Measurements from ENCODE around the gene EP400. TPM values are rescaled to one million over a fixed set of nuclear protein-coding genes. Genes with fewer than 3 reads are reported as not detected.

Gene EP400
- polyA plus RNA-seq, 4 donors: 33.2 to 42.3 (median 34.3) TPM

DNA sequence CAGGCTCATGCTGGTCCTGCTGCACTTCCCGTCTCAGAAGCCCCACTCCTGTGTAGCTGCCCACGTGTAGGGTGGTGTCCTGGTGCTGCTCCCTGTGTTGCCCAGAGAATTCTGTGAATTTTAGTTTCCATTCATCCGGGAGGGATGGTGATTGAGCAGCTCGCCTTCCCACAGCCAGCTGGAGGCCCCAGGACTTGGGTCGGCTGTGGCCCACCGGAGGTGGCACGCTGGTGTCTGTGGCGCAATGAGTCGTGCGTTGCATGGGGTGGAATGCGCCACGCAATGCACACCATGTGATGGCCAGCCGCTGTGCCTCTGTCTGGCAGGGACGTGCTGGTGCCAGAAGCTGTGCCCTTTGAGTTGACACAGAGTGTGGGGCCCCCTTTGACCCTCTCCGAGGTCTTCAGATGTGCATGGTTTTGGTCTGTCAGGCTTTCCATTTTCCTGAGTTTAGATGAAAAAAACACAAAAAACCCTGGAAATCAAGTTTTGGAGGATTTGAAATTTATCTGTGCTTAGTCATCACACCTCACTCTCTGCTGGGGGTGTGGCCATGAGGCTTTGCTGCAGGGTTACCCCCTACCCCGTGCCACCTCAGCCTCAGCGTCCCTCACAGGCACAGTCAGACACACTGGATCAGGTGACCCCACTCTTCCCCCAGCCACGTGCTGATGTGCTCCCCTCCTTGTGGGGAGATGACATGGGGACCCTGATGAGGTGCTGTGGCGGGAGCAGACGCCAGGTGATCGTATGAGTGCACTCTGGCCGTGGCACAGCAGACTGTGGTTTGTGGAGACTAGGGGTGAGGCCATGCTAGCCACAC, 64.6 kb downstream of the EP400 start:
- DNase-seq (ENCODE audit: low read depth in 4 of 4, low spot score in 3 of 4): no peak

DNA sequence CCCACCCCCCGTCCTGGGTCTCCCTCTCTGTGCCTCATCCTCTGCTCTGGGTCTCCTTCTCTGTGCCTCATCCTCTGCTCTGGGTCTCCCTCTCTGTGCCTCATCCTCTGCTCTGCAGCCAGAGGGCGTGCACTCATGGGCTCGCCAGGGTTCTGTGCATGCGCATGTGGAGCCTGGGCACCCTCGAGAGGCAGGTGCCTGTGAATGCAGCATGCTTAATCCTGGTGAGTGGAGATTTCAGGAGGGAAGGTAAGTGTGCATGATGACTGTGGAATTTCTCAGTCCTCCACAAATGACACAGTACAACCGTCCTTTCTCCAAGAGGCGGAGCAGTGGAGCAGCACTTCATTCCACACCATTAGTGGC, 65.2 kb downstream of the EP400 start:
- DNase-seq (ENCODE audit: low read depth in 4 of 4, low spot score in 3 of 4): no peak

DNA sequence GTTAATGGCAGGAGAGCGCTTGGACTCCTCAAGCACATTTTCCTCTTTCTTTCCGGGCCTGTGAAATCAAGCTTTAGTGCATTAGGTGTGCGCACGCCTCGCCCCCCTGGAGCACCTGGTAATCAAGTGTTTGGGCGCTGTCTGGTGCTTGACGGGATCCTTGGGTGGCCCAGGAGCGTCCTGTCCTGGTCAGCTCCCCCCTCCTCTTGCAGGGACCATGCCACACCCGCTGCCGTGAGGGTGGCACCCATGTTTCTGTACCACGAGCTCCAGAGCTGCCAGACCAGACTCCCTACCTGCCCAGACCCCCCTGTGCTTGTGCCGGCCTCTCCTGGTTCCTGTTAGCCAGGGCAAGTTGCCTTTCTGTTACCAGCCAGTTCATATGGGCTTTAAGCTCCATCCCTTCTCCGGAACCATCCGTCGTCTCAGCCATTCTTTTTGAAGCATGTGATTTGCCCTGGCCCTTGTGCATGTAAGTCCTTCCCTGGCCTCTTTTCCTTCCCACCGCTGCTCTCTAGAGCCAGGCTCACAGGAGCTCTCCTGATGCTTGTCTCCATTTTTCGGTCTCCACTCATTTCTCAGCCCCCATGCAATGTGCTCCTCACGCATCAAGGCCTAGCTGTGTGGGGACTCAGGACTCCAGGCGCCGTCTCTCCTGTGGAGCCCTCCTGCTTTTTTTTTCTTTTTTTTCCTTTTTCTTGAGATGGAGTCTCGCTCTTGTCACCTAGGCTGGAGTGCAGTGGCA, 66.1 kb downstream of the EP400 start:
- no peak for DNase-seq (ENCODE audit: low read depth in 4 of 4, low spot score in 3 of 4)

DNA sequence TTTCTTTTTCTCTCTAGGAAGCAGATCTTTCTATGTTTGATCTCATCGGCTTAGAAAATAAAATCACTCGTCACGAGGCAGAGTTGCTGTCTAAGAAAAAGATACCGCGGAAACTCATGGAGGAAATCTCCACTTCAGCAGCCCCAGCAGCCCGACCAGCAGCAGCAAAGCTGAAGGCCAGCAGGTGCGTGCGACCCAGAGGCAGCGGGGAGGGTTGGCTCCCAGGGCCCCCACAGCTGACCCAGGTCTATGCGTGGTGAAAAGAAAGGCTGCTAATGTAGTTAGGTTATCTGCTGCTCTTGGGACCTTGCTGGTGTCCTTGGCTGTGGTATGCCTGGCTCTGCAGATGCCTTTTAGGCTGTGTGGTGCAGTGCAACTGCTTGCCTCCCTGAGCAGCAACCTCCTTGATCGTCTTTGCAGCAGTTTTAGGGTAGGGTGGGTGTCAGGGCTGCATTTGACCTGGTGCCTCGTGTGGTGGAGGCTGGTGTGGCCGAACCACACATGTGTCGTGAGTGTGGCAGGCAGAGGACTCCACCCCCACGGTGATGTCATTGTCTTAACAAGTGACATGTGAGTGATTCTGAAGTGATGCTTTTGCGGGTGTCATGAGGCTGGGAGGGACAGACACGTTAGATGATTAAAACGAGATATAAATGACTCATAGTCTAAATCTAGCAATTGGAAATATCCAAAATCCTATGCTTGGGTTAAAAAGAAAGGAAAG, 68.6 kb downstream of the EP400 start:
- DNase-seq (ENCODE audit: low read depth in 4 of 4, low spot score in 3 of 4): no peak

DNA sequence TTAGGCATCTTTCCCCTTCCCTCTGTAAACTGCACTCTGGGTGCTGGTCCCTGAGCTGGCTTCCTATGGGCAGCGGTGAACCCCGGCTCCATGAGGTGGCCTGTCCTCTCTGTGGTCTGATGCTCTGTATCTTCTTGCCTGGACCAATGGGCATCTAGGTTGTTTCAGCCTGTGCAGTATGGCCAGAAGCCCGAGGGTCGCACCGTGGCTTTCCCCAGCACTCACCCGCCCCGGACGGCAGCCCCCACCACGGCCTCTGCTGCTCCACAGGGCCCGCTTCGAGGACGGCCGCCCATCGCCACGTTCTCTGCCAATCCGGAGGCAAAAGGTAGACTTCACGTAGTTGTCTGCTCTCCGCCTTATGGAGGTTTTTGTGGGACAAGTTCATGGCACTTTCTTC, 70.1 kb downstream of the EP400 start:
- DNase-seq (ENCODE audit: low read depth in 4 of 4, low spot score in 3 of 4): no peak

DNA sequence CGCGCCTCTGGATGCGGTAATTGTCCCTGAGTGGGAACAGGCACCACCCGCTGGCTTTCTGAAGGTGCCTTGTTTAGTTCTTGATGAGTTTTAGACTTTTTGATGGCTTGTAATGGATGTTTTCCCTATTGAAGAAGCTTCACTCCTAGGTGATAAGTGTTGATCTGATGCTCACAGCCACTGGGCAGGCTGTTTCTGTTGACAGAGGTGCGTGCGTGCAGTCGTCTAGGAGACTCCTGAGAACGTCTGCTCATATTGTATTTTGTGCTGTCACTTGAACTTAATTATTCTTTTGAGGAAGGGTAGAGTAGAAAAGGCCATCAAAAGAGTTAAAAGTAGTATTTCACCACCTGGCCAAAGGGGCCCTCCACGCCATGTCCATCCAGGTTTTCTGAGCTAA, 70.5 kb downstream of the EP400 start:
- no peak for DNase-seq (ENCODE audit: low read depth in 4 of 4, low spot score in 3 of 4)

DNA sequence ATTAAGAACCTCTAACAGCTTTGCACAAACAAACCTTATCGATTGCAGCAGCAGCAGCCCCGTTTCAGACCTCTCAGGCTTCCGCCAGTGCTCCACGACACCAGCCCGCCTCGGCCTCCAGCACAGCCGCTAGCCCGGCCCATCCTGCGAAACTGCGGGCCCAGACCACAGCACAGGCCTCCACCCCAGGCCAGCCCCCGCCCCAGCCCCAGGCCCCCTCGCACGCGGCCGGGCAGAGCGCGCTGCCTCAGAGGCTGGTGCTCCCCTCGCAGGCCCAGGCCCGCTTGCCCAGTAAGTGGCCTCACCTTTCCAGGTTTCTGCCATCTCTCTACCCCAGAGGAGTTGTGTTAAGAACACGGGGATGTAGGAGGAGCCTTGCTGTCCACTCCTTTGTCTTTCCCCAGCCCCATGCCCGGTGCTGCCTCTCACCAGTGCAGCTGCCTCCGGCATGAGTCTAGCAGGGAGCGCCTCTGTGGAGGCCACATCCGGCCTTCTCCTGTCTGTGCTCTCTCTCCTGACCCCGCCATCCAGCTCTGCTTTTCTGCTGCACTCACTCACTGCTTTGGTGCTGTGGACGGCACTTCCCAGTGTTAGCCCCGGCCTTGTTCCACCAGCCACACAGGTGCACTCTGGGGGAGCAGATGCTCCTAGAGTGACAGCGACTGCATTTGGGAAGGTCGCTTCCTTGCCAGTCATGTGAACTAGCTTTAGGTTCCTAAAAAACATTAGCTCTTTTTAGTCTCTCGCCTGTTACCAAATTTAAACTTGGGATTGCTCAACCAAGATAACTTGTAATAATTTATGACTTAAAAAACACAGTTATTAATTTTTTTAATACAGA, 71.5 kb downstream of the EP400 start:
- no peak for DNase-seq (ENCODE audit: low read depth in 4 of 4, low spot score in 3 of 4)

DNA sequence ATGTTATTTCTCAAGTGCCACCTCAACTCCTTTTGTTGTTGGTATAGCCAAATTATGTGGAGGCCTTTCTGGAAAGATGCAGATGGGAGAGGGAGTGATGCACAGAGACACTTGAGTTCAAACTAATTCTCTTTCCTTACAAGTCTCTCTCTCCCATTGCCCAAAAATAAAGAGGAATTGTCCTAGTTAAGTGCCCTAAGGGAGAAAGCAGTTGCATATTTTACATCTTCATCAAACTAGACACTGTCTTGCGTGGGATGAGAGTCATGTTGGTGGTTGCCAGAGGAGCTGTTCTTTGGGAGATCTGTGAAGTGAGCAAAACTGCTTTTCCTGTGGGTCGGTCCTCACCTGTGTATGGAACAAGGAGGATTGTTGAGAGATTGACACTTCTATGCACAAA, 72.2 kb downstream of the EP400 start:
- DNase-seq (ENCODE audit: low read depth in 4 of 4, low spot score in 3 of 4): no peak

DNA sequence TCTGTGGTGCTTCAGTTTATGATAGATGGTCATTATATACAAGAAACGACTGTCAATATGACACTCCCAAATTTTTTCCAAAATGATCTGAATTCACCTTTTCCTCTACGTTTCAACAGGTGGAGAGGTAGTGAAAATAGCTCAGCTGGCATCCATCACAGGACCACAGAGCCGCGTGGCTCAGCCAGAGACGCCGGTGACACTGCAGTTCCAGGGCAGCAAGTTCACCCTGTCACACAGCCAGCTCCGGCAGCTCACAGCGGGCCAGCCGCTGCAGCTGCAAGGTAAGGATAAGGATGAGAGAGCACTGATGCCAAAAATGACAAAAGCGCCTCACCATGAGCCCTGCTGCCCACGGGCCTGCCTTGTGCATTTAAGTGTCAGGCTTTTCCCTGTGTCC, 73.9 kb downstream of the EP400 start:
- no peak for DNase-seq (ENCODE audit: low read depth in 4 of 4, low spot score in 3 of 4)

DNA sequence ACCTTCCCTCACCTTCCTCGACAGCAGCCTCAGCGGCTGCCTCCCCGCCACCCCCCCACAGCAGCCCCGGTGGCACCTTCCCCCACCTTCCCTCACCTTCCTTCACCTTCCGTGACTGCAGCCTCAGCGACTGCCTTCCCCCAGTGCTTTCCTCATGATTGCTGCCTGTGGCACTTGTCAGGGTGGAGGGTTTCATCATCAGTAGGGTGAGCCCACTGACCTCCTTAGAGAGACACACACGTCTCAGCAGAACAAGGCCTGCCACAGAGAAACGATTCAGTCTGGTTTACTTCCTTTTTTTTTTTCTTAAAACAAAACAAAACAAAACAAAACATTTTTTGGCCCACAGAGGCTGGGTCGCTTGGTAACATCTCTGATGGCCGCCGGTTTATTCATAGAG, 75.0 kb downstream of the EP400 start:
- DNase-seq (ENCODE audit: low read depth in 4 of 4, low spot score in 3 of 4): no peak

DNA sequence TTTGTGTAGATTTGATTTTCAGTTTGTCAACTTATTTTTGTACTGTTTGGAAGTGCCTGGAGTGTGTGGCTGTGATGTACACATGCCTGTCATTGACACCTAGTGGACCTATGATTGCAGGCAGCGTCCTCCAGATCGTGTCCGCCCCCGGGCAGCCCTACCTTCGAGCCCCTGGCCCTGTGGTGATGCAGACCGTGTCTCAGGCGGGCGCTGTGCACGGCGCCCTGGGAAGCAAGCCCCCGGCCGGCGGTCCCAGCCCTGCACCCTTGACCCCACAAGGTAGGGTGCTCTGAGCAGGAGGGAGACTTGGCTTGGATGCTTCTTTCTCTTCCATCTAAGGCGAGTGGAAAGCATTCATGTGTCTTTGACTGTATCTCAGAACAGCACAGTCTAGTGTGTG, 75.8 kb downstream of the EP400 start:
- DNase-seq (ENCODE audit: low read depth in 4 of 4, low spot score in 3 of 4): no peak

DNA sequence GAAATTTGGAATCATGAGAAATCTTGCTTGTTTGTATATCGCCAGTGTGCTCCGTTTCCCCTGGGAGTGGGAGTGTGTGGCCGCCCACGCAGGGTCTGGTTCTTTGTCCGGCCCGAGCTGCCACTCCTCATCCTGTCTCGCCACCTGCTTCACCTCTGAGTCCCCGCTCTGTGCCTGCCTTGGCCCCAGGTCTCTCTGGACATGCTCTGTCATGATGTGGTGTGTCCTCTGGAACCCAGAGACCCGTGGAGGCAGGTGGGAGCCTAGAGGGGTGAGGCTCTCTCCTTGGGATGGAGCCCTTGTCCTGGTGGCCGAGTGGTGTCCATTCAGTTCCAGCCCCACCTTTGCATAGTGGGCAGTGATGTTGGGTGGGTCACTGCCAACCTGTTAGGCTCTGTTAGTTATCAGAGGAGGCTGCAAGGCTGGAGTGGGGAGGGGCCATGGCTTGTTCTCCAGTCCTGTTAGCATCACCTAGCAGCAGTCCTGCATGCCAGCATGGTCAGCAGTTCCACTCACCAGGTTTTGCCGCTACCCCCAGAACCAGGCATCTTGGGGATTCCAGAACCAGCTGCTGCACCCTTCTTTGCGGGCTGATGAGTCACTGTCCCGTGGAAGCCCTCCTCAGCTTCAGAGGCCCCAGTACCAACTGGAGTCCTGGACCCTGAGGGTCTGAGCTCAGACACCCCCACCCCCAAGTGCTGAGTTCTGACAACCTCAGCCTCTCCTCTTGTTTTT, 76.5 kb downstream of the EP400 start:
- no peak for DNase-seq (ENCODE audit: low read depth in 4 of 4, low spot score in 3 of 4)

DNA sequence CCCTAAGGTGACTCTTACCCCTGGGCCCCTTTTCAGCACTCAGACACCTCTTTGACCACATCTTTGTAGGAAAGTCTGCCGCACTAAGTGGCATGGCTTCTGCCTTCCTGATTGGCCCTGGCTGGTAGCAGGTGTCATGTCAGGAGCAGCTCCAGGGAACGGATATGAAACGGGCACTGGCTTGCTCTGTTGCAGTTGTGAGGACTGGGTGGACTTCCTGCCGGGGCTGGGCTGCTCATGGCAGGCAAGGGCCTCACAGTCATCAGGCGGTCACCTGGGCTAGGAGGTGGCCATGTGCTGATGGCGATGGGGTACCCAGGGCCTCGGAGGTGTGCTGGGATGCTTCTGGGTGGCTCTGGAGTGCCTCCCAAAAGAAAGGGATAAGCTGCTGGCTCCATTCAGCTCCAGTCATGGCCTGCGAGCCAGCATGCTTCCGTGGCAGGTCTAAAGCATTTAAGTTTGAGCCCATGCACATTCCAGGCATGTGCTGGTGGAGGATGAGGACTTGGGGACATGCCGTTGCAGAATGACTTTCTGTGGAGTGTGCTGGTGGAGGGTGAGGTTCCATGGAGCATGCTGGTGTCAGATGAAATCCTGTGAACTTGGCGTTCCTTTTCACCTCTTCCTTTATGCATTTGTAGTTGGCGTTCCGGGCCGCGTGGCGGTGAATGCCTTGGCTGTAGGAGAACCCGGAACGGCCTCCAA, 77.2 kb downstream of the EP400 start:
- DNase-seq (ENCODE audit: low read depth in 4 of 4, low spot score in 3 of 4): no peak

DNA sequence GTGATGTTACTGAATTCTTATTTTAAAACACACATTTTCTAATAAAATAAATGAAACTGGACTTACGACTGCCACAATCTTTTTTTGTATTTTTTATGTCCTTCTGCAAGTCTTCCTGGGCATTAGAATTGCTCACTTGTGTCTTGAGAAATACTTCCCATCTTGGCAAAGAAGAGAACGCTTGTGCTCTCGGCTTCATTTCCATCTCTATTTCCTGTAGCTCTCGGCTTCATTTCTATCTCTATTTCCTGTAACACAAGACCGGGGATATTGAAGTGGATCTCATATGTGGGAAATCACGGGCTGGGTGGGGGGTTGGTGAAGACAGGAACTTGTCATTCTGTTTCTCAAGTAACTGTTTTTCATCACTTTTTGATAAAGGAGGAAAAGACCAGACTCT, 77.9 kb downstream of the EP400 start:
- DNase-seq (ENCODE audit: low read depth in 4 of 4, low spot score in 3 of 4): no peak

DNA sequence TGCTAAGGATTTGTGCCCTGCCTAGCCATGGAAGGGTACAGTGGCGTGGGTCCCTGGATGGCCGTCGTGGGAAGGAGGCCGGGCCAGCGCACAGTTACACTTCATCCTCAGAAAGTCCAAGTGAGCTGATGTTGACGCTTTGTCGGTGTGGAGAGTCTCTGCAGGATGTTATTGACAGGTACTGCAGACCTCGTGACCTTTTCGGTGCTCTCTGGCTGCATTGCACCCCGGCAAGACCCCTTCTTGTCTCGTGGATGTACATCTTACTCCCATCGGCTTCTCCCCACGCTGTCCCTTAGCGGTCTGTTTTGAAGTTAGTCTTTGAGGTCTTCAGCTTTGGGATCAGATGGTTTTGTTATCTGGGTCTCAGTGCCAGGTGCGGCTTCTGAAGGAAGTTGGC, 78.4 kb downstream of the EP400 start:
- DNase-seq (ENCODE audit: low read depth in 4 of 4, low spot score in 3 of 4): no peak

DNA sequence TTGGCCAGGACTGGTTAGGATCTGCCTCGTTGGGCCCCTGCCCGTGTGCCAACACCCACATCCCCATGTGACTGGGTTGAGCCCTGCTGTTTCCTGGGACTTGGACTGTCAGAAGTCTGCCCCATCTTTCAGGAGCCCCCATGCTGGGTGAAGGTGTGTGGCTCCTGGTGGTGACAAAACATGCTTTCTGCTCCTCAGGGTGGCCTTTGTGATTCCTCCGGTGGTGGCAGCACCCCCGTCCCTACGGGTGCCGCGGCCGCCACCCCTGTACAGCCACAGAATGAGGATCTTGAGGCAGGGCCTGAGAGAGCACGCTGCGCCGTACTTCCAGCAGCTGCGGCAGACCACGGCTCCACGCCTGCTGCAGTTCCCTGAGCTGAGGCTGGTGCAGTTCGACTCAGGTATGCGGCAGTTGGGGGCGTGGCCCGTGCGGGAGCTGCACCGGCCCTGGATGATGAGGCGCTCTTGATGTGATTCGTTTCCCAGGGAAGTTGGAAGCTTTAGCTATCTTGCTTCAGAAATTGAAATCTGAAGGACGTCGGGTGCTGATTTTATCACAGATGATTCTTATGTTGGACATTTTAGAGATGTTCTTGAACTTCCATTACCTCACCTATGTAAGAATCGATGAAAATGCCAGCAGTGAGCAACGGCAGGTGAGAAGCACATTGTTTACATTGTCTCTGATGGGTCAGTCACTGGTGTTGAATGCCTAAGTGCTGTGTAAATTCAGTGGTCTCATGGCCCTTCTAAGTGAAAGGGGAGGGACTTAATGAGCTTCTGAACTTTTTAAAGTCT, 80.0 kb downstream of the EP400 start:
- DNase-seq (ENCODE audit: low read depth in 4 of 4, low spot score in 3 of 4): no peak

DNA sequence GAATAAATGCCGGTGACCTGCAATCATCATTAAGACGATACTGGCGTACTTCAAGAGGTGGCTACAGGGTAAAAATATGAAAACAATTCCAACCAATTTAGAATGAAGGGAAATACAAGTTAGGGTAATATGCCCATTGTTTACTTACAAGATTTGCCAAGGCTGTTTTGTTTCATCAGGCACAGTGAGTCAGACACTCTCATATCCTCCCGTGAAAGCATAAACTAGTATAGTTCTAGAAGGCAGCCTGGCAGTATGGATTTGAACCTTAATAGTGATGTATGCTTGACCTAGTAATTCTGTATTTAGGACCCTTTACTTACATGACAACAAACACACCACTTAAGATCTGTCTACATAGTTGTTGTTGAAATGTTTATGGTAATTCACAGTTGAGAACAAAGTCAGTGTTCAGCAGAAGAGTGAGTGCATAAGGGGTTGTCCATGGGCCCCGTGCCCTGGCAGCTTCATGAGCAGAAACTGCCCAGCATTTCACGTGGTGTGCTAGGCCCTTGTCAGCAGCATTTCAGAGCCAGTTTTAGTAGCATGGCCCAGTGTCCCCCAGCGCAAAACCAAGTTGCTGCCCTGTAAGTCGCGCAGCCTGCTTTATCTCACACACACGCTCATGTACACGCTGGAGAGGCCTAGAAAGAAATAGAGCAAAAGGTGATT, 80.8 kb downstream of the EP400 start:
- no peak for DNase-seq (ENCODE audit: low read depth in 4 of 4, low spot score in 3 of 4)

DNA sequence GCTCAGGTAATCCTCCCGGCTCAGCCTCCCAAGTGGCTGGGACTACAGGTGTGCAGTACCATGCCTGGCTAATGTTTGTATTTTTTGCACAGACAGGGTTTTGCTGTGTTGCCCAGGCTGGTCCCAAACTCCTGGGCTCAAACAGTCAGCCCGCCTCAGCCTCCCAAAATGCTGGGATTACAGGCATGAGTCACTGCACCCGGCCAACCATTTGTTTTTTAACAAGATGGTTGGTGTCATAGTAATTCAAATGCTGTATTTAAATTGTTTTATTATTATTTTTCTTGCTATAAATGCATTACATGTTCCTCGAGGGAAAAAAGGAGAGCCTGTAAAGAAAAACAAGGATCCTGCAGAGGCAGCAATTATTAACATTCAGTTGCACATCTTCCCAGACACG, 83.9 kb downstream of the EP400 start:
- DNase-seq (ENCODE audit: low read depth in 4 of 4, low spot score in 3 of 4): no peak
